Muscle of arm (tissue), 12 donors: Measurements from ENCODE around the gene INSM1. TPM values are rescaled to one million over a fixed set of nuclear protein-coding genes. Genes with fewer than 3 reads are reported as not detected.

Experiments
- DNase-seq: peaks from one replicate; pipeline ENCODE4 v3.0.0-alpha.2; 2013
- polyA plus RNA-seq, 12 donors: library from polyadenylated mRNA; unstranded; fragments of 120-200 nt; gene quantifications; one replicate each; pipeline ENCODE4 v1.2.1, GENCODE V29; 2013; ENCODE audit not compliant: insufficient read length in 12 of 12

Gene INSM1
- polyA plus RNA-seq, 12 donors: 0.07 to 6.1 (median 0.17) TPM; not detected in 1

DNA sequence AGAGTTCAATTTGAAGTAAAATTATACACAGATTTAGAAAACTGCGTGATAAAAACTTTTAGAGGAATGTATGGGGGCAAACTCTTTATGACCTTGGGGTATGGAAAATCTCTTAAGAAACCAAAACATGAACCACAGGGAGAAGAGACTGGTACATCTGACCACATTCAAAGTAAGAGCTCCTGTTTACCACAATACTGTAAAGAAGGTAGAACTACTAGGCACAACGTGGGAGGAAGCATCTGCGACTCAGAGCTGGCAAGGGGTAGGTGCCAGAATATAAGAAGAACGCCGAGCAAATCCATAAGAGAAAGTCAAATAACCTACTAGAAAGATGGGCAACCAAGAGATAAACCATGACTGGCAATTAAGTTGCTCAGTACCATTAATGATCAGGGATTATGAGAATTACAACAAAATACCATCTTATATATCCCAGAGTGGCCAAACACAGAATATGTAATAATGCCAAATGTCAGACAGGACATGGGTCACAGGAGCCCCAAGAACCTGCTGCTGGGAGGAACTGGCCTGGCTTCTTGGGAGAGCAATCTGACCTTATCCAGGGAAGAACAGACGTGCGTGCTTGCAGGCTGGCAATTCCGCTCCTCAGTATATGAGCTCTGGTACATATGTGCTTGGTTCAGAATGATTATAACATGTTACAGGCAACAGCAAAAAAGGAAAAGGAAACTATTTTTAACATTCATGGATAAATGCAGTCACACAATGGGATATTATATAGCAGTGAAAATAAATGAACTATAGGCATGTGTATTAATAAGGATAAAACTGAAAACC, 50.2 kb downstream of the INSM1 start:
- DNase-seq: no peak
